Glutamatergic neuron (in vitro differentiated cells): ENCODE results near the gene TACC2. TPM values are rescaled to one million over a fixed set of nuclear protein-coding genes. Genes with fewer than 3 reads are reported as not detected.

Experiments
- DNase-seq: peaks from one replicate; pipeline ENCODE4 v3.0.0; 2022
- H3K27ac Mint-ChIP-seq: one replicate; pipeline ENCODE4 v1.8.0; 2020; ENCODE audit warnings: mild to moderate bottlenecking, mixed read lengths, inconsistent platforms; ENCODE audit not compliant: unreplicated experiment
- H3K27me3 Mint-ChIP-seq: one replicate; pipeline ENCODE4 v1.8.0; 2020; ENCODE audit warnings: mild to moderate bottlenecking, moderate library complexity, mixed read lengths, inconsistent platforms; ENCODE audit not compliant: unreplicated experiment
- H3K36me3 Mint-ChIP-seq: one replicate; pipeline ENCODE4 v1.8.0; 2020; ENCODE audit warnings: mild to moderate bottlenecking, mixed read lengths, inconsistent platforms; ENCODE audit not compliant: unreplicated experiment
- H3K4me1 Mint-ChIP-seq: one replicate; pipeline ENCODE4 v1.8.0; 2020; ENCODE audit warnings: mild to moderate bottlenecking, low read depth, mixed read lengths, inconsistent platforms; ENCODE audit not compliant: unreplicated experiment
- H3K4me3 Mint-ChIP-seq: one replicate; pipeline ENCODE4 v1.8.0; 2020; ENCODE audit warnings: mild to moderate bottlenecking, mixed read lengths, inconsistent platforms; ENCODE audit not compliant: unreplicated experiment
- H3K9me3 Mint-ChIP-seq: one replicate; pipeline ENCODE4 v1.8.0; 2020; ENCODE audit warnings: mild to moderate bottlenecking, moderate library complexity, mixed read lengths, inconsistent platforms; ENCODE audit not compliant: unreplicated experiment
- total RNA-seq: library from RNA; stranded (reverse); fragmentation: NEBNext Ultra II Directional; extraction: Animal tissue kit (Norgen Biotek cat#: 25700); gene quantifications from one replicate; pipeline ENCODE4 v1.2.1, GENCODE V29; 2021; ENCODE audit not compliant: unreplicated experiment
- TF ChIP-seq, protein P1 (sequence below): fragments of 200-600 bp; sonication (generic); IDR thresholded peaks from one replicate; pipeline ENCODE4 v1.5.0; 2021; ENCODE audit not compliant: partially characterized antibody, unreplicated experiment

TACC2 gene
- total RNA-seq, 1 donor from 2014 or later = 499 TPM

DNA sequence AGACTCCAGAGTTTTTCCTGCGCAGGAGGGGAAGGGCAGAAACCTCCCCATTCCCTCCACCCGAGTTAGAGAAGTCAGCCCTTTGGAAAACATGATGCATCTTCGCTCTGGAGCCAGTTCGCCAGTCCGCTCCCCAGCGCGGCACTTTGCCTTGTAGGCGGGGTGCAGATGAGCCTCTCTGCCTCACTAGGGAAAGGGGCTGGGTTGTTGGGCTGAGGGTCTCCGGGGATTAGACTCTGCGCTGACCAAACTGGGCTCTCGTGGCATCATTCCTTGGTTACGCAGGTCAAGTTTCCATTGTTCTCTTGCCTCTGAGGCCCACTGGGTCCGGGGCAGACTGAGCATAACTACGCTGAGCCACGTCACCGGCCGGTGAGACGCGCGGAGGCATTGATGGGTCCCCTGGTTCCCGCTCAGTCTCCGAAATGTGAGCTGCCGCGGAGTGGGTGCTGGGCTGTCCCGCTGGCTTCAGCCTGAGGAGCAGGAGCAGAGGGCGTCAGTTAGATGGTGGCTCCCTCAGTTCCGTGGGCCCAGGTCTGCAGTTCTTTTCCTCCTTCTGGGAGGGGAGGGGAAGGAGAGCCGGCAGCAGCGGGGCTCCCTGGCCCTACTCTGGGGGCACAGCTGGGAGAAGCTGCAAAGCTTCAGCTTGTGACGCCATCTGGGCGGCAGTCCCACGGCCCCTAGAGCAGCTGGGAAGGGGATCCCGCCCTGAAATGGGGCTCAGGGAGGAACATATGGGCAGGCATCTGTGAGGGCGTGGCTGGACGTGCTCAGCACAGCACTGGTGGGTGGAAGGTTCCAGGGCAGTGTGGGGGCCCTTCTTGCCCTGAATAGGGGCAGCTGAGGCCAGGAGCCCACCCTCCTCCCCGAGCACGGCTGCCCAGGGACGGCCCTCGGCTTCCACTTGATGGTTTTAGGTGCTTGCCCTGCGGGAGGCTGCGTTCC lies 160.9 kb downstream of the TACC2 start:
- peak overlapping the region; percentile 87 for H3K4me3 Mint-ChIP-seq
- peaks cover 54% of the 10 kb centered on the region for H3K27me3 Mint-ChIP-seq
- peaks cover 58% of the 10 kb centered on the region for H3K9me3 Mint-ChIP-seq
- peak; percentile 89 for DNase-seq
- peak overlapping the region; percentile 100 for H3K27ac Mint-ChIP-seq
- peaks cover 26% of the 10 kb centered on the region for H3K36me3 Mint-ChIP-seq
- H3K4me1 Mint-ChIP-seq = peaks cover 73% of the 10 kb centered on the region
- TF ChIP-seq, protein P1, sequence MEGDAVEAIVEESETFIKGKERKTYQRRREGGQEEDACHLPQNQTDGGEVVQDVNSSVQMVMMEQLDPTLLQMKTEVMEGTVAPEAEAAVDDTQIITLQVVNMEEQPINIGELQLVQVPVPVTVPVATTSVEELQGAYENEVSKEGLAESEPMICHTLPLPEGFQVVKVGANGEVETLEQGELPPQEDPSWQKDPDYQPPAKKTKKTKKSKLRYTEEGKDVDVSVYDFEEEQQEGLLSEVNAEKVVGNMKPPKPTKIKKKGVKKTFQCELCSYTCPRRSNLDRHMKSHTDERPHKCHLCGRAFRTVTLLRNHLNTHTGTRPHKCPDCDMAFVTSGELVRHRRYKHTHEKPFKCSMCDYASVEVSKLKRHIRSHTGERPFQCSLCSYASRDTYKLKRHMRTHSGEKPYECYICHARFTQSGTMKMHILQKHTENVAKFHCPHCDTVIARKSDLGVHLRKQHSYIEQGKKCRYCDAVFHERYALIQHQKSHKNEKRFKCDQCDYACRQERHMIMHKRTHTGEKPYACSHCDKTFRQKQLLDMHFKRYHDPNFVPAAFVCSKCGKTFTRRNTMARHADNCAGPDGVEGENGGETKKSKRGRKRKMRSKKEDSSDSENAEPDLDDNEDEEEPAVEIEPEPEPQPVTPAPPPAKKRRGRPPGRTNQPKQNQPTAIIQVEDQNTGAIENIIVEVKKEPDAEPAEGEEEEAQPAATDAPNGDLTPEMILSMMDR = no peak

DNA sequence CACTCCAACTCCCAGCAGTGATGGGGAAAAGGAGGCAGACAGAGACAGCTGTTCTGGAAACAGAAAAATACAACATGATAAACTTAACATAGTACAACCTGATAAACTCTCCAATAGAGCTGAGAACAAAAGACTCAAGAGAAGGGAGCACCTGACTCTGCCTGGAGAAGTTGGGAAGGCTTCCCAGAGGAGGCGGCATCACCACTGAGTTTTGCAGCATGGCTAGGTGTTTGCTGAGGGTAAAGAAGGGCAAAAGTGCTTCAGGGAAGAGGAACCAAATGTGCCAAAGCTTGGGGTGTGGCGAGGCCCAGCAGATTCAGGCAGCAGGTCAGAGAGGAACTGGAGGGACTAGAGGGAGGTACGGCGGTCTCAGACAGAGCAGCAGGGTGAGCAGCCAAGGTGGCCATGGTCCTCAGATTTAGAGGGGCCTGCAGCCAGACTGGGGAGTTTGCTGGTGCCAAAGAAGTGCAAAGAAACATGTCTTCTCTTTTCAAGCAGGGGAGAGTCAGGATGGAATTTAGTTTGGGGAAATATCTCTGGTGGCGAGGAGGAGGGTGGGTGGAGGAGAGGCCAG lies 162.2 kb downstream of the TACC2 start:
- peaks cover 50% of the 10 kb centered on the region for H3K27me3 Mint-ChIP-seq
- peak overlapping the region; percentile 87 for H3K4me3 Mint-ChIP-seq
- peak overlapping the region; percentile 100 for H3K27ac Mint-ChIP-seq
- H3K9me3 Mint-ChIP-seq = peaks cover 52% of the 10 kb centered on the region
- peaks cover 76% of the 10 kb centered on the region for H3K4me1 Mint-ChIP-seq
- TF ChIP-seq, protein P1 = no peak
- H3K36me3 Mint-ChIP-seq = peaks cover 12% of the 10 kb centered on the region
- DNase-seq = no peak

GRCh38 chr10:122152544-122152943 lies 163.6 kb downstream of the TACC2 start:
- TF ChIP-seq, protein P1 = no peak
- Mint-ChIP-seq H3K9me3 (peaks cover 50% of the 10 kb centered on the region), H3K36me3 (peaks cover 10% of the 10 kb centered on the region), H3K4me3 (peak overlapping the region; percentile 87), H3K27me3 (peaks cover 55% of the 10 kb centered on the region), H3K27ac (peak overlapping the region; percentile 98), H3K4me1 (peaks cover 80% of the 10 kb centered on the region)
- DNase-seq = peak; percentile 74

GRCh38 chr10:122154031-122154544 lies 165.1 kb downstream of the TACC2 start:
- H3K4me1 Mint-ChIP-seq = peaks cover 76% of the 10 kb centered on the region

More at GRCh38 chr10:122154031-122154544, 165.1 kb downstream of the TACC2 start:
- TF ChIP-seq, protein P1 = no peak
- Mint-ChIP-seq H3K27ac (peak overlapping the region; percentile 98), H3K9me3 (peaks cover 40% of the 10 kb centered on the region), H3K36me3 (peaks cover 6% of the 10 kb centered on the region), H3K4me3 (peak overlapping the region; percentile 87), H3K27me3 (peaks cover 44% of the 10 kb centered on the region)
- DNase-seq = no peak
